ENCODE results near the gene IFI27L1.
"Not testable (repeated sequence)": the region's sequence is repeated elsewhere in the genome, so short reads cannot be mapped to it uniquely, and the experiment has no call there.

Gene IFI27L1

GRCh38 chr14:94048691-94049624 is 32.2 kb upstream of the IFI27L1 start:
- DNase-seq: peak in 12 of 51 donors; percentile 22 to 59 (median 37)

GRCh38 chr14:94049625-94050023 is 31.5 kb upstream of the IFI27L1 start:
- no peak for DNase-seq

GRCh38 chr14:94050231-94050880 is 30.8 kb upstream of the IFI27L1 start:
- DNase-seq: no peak

- DNase-seq: peak in 38 of 51 donors; percentile 18 to 83 (median 61)
These were observed 30.0 kb upstream of the IFI27L1 start for GRCh38 chr14:94051115-94051514.

DNA sequence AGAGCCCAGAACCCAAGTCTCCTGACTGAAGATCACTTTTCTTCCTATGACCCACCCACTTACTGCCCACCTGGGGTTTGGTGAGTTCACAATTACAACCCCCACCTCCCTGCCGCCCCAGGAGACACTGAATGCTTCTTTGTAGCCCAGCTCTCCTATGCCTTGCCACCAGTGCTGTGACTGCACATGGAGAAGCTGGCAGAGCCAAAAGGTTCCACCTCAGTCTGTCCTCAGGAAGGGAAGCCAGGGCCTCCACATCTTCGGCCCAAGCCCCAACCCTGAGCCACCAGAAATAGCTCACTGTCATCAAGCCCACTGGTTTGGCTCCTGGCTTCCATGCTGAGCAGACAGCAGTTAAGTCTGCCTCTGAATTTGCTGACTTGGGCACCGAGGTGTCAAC is 29.3 kb upstream of the IFI27L1 start:
- no peak for DNase-seq

GRCh38 chr14:94052199-94052598 is 28.9 kb upstream of the IFI27L1 start:
- no peak for DNase-seq

- no peak for DNase-seq
These were observed 28.4 kb upstream of the IFI27L1 start for GRCh38 chr14:94052662-94053061.

GRCh38 chr14:94054401-94054800 is 26.7 kb upstream of the IFI27L1 start:
- no peak for DNase-seq

- DNase-seq: no peak
These were observed 26.2 kb upstream of the IFI27L1 start for GRCh38 chr14:94054936-94055335.

DNA sequence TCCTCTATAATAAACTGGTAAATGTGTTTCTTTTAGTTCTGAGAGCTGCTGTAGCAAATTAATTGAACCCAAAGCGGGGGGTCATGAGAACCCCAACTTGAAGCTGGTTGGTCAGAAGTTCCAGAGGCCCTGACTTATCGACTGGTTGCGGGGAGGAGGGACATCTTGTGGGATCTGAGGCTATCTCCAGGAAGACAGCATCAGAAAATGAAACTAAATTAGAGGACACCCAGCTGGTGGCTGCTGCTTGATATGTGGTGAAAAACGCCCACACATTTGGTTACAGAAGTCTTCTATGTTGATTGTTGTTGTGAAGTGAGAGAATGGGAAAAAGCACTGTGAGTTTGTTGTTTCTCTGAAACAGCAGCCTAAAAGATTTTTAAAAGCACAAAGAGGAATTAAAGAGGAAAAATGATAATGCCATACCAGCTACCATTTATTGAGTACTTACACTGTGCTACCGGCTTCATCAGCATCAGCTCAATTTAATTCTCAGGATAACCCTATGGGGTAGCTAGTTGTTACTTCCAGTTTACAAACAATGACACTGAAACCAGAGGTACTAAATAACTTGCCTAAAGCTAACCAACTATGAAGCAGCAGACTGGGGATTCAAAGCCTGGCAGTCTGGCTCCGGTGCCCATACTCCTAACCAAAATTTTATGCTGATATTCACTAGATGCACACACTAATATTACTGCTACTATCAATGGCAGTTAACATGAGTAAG is 24.4 kb upstream of the IFI27L1 start:
- DNase-seq: no peak

- no peak for DNase-seq
These were observed 22.9 kb upstream of the IFI27L1 start for GRCh38 chr14:94058128-94058673.

DNA sequence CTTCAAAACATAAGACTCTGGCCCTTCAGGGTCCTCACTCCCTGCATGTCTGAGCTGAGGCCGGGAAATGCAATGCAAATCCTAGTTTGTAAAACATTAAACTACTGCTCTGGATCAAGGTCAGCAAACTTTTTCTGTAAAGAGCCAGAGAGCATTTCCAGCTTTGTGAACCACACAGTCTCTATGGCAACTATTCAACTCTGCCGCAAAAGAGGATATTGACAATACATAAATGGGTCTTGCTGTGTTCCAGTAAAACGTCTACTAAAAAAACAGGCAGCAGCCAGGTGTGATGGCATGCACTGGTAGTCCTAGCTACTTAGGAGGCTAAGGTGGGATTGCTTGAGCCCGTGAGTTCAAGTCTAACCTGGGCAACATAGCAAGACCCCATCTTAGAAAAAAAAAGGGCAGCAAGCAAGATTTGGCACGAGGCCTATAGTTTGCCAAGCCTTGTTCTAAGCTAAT is 22.4 kb upstream of the IFI27L1 start:
- DNase-seq: peak in 1 of 51 donors; percentile 18

DNA sequence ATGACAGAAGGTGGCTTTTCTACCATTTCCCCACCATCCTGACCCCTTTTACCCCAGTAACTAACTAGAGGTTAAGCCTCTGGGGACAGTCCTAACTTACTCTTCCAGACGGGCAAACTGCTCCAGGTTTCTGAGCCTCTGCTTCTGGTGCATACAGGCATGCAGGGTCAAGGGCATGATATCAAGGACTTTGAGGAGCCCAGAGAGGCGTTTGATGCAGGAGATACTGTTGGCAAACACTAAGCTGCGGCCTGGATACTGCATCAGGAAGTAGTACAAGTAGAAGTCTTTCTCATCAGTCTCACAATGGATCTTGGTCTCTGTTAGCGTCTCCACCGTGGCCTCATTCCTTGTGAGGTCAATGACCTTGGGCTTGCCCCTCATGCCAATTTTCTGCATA is 21.1 kb upstream of the IFI27L1 start:
- DNase-seq: no peak

DNA sequence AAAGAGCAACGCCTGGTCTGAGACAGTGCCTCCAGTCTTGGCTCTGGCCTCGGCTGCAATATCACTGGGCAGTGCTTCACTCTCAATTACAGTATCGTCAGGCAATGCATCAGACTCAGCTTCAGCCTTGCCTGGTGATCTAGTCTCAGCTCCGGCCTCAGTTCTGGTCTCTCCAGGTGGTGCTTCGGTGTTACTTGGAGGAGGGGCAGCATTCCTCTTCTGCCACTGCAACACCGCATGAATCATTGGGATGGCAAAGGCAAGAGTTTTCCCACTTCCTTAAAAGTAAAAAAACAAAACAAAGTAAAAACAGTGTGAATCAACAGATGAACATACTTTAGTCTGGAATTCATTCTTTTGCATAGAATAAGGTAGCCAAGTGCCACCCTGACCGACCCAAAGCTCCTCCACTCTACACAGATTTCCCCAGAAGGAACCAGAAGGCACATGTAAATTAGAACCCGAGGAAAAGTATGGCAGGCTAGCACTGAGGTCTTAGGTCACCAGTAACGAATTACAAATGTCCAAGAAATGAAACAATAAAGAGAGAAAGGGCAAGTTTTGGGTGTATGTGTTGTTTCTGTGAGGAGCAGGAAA is 18.7 kb upstream of the IFI27L1 start:
- DNase-seq: no peak

GRCh38 chr14:94066089-94066676 is 14.9 kb upstream of the IFI27L1 start:
- DNase-seq: no peak

GRCh38 chr14:94072076-94072475 is 9.0 kb upstream of the IFI27L1 start:
- not testable (repeated sequence) for DNase-seq

DNA sequence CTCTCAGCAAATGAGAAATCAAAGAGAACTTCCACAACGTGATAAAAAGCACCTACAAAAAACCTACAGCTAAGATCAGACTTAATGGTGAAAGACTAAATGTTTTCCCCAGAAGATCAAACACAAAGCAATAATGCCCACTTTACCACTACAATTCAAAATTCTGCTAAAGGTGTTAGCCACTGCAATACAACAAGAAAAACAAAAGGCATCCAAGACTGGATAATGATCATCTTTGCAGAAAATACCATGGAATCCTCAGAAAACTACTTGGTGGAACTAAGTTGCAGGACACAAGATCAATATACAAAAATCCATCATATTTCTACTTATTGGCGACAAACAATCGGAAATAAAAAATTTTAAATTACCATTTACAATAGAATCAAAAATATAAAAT is 6.6 kb upstream of the IFI27L1 start:
- DNase-seq: no peak

DNA sequence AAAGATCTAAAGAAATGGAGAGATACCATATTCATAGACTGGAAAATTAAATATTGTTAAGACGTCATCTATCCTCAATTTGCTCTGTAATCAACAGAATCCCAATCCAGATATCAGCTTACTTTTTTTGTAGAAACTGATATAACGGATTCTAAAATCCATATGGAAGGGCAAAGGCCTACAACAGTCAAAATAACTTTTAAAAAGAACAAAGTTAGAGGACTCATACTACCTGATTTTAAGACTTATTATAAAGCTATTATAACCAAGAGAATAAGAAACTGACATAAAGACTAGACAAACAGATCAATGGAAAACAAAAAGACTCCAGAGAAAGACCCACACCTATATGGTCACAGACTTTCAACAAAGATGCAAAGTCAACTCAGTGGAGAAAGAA is 6.1 kb upstream of the IFI27L1 start:
- no peak for DNase-seq

DNA sequence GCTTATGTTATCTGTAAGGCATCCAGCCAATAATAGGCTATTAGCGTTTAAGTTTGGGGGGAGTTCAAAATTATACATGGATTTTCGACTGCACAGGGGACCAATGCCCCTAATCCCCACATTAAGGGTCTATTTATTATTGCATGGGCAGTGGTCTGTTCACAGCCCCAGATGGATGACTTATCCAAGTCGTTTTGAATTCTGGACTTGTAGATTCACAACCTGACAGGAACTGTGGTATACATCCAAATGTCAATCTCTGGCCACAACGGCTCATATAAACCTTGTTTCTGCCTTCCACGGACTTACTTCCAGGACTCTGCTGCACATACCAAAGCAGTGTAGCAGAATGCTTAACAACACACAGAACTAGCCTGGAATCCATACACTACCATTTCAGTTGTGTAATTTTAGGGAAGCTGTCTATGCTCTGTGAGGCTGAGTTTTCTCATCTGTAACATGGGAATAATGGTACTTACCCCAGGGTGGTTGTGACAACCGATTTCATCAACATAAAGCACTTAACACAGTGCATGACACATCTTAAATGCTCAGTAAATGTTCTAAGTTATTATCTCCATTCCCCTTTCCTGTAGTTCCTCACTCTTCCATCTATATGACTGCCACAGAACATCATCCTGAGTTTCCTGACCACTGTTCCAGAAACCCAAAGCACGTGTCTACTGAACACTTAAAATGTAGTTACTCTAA is 3.8 kb upstream of the IFI27L1 start:
- DNase-seq: no peak

DNA sequence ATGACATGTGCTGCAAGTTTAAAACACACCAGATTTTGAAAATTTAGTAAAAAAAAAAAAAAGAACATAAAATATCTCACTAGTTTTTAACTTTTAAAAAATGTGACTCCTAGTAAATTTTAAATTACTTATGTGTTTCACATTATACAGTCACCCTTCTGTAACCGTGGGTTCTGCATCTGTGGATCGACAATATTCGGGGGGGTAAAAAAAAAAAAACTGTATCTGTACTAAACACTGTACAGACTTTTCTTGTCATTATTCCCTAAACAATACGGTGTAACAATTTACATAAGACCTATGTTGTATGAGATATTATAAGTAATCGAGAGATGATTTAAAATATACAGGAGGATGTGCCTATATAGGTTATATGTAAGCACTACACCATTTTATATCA is 3.3 kb upstream of the IFI27L1 start:
- no peak for DNase-seq
